H9 (cell line): Measurements from ENCODE around the gene ASTL. TPM values are rescaled to one million over a fixed set of nuclear protein-coding genes. Genes with fewer than 3 reads are reported as not detected.

Experiments
- DNase-seq: peaks from one replicate; pipeline ENCODE4 v3.0.0-alpha.2; 2017
- H2AFZ ChIP-seq: one replicate; pipeline ENCODE4 v1.6.1; 2013; ENCODE audit warnings: mild to moderate bottlenecking, low read length, control low read depth, moderate library complexity
- H2AK5ac ChIP-seq: 2 replicates; pipeline ENCODE4 v1.6.1; 2013; ENCODE audit warnings: low read length, control low read depth, mixed read lengths; ENCODE audit not compliant: insufficient read length
- H2BK120ac ChIP-seq: one replicate; pipeline ENCODE4 v1.6.1; 2013; ENCODE audit warnings: low read depth, mild to moderate bottlenecking, low read length, control low read depth, inconsistent platforms; ENCODE audit not compliant: poor library complexity, severe bottlenecking
- H2BK12ac ChIP-seq: 2 replicates; pipeline ENCODE4 v1.6.1; 2013; ENCODE audit warnings: low read length, control low read depth, mixed read lengths, low read depth; ENCODE audit not compliant: insufficient read length
- H2BK15ac ChIP-seq: 2 replicates; pipeline ENCODE4 v1.6.1; 2013; ENCODE audit warnings: low read depth, low read length, control low read depth
- H2BK20ac ChIP-seq: one replicate; pipeline ENCODE4 v1.6.1; 2013; ENCODE audit warnings: low read depth, mild to moderate bottlenecking, low read length, control low read depth, inconsistent platforms; ENCODE audit not compliant: poor library complexity, severe bottlenecking
- H2BK5ac ChIP-seq: 2 replicates; pipeline ENCODE4 v1.6.1; 2013; ENCODE audit warnings: low read length, control low read depth, mixed read lengths; ENCODE audit not compliant: insufficient read length
- H3K14ac ChIP-seq: 2 replicates; pipeline ENCODE4 v1.6.1; 2013; ENCODE audit warnings: low read length, control low read depth; ENCODE audit not compliant: insufficient read depth
- H3K18ac ChIP-seq: 2 replicates; pipeline ENCODE4 v1.6.1; 2013; ENCODE audit warnings: low read depth, mild to moderate bottlenecking, mixed read lengths, low read length, control low read depth; ENCODE audit not compliant: insufficient read length
- H3K23ac ChIP-seq: 2 replicates; pipeline ENCODE4 v1.6.1; 2013; ENCODE audit warnings: low read length, control low read depth, mixed read lengths, low read depth; ENCODE audit not compliant: insufficient read length
- H3K23me2 ChIP-seq: 2 replicates; pipeline ENCODE4 v1.6.1; 2013; ENCODE audit warnings: low read depth, mild to moderate bottlenecking, mixed read lengths, low read length, control low read depth; ENCODE audit not compliant: insufficient read length, poor library complexity, severe bottlenecking
- H3K27ac ChIP-seq: 2 replicates; pipeline ENCODE4 v1.5.1; 2013; ENCODE audit warnings: low read length, control low read depth, mixed read lengths, low read depth; ENCODE audit not compliant: insufficient read length
- H3K27me3 ChIP-seq: 2 replicates; pipeline ENCODE4 v1.6.1; 2013; ENCODE audit warnings: low read length, control low read depth, inconsistent platforms; ENCODE audit not compliant: insufficient read depth
- H3K4ac ChIP-seq: 2 replicates; pipeline ENCODE4 v1.6.1; 2013; ENCODE audit warnings: low read depth, mild to moderate bottlenecking, control low read depth, inconsistent platforms, low read length, moderate library complexity
- H3K4me1 ChIP-seq: 2 replicates; pipeline ENCODE4 v1.6.1; 2013; ENCODE audit warnings: low read length, control low read depth, inconsistent platforms; ENCODE audit not compliant: insufficient read depth
- H3K4me2 ChIP-seq: 2 replicates; pipeline ENCODE4 v1.6.1; 2013; ENCODE audit warnings: low read length, control low read depth, mixed read lengths; ENCODE audit not compliant: insufficient read length, insufficient read depth
- H3K56ac ChIP-seq: 2 replicates; pipeline ENCODE4 v1.6.1; 2013; ENCODE audit warnings: low read depth, mild to moderate bottlenecking, mixed read lengths, low read length, control low read depth; ENCODE audit not compliant: insufficient read length
- H3K79me1 ChIP-seq: 2 replicates; pipeline ENCODE4 v1.6.1; 2013; ENCODE audit warnings: low read depth, mild to moderate bottlenecking, moderate library complexity, low read length, control low read depth, inconsistent platforms; ENCODE audit not compliant: insufficient read depth, poor library complexity, severe bottlenecking
- H3K79me2 ChIP-seq: 2 replicates; pipeline ENCODE4 v1.6.1; 2013; ENCODE audit warnings: low read length, control low read depth, inconsistent platforms; ENCODE audit not compliant: insufficient read depth
- H3K9ac ChIP-seq: 2 replicates; pipeline ENCODE4 v1.6.1; 2013; ENCODE audit warnings: low read length, control low read depth, mixed read lengths; ENCODE audit not compliant: insufficient read length; ENCODE audit errors: extremely low read depth
- H3K9me3 ChIP-seq: one replicate; pipeline ENCODE4 v1.6.1; 2013; ENCODE audit warnings: low read depth, low read length, inconsistent platforms; ENCODE audit not compliant: control insufficient read depth
- H3T11ph ChIP-seq: one replicate; pipeline ENCODE4 v1.6.1; 2013; ENCODE audit warnings: mild to moderate bottlenecking, low read length, control low read depth, inconsistent platforms
- H4K20me1 ChIP-seq: one replicate; pipeline ENCODE4 v1.6.1; 2013; ENCODE audit not compliant: control insufficient read depth, insufficient read length, insufficient read depth
- H4K5ac ChIP-seq: 2 replicates; pipeline ENCODE4 v1.6.1; 2013; ENCODE audit warnings: low read depth, mild to moderate bottlenecking, mixed read lengths, low read length, control low read depth; ENCODE audit not compliant: insufficient read length
- H4K8ac ChIP-seq: replicated peaks from 2 replicates; pipeline ENCODE4 v1.6.1; 2013; ENCODE audit warnings: low read length, control low read depth, mixed read lengths, low read depth; ENCODE audit not compliant: insufficient read length
- H4K91ac ChIP-seq: 2 replicates; pipeline ENCODE4 v1.6.1; 2013; ENCODE audit warnings: low read depth, mild to moderate bottlenecking, moderate library complexity, mixed read lengths, low read length, control low read depth; ENCODE audit not compliant: insufficient read length
- H3K27ac Mint-ChIP-seq, 3 experiments: 2 replicates in 2 of 3; 3 replicates in 1 of 3; pipeline ENCODE4 v1.8.0; 2020 to 2021; ENCODE audit warnings: mixed read lengths in 3 of 3, mild to moderate bottlenecking in 1 of 3, moderate library complexity in 1 of 3
- H3K27me3 Mint-ChIP-seq: 2 replicates; pipeline ENCODE4 v1.8.0; 2021; ENCODE audit warnings: low read depth, mild to moderate bottlenecking, moderate library complexity, mixed read lengths
- H3K36me3 Mint-ChIP-seq, 3 experiments: 2 replicates in 2 of 3; 3 replicates in 1 of 3; pipeline ENCODE4 v1.8.0; 2020 to 2021; ENCODE audit warnings: low read depth in 3 of 3, mixed read lengths in 3 of 3; ENCODE audit not compliant: insufficient read depth in 1 of 3
- H3K4me1 Mint-ChIP-seq, 2 experiments: 2 replicates each; pipeline ENCODE4 v1.8.0; 2020; ENCODE audit warnings: mixed read lengths in 2 of 2
- H3K4me3 Mint-ChIP-seq, 2 experiments: 2 replicates in 1 of 2; 3 replicates in 1 of 2; pipeline ENCODE4 v1.8.0; 2020 to 2021; ENCODE audit warnings: mild to moderate bottlenecking in 2 of 2, mixed read lengths in 2 of 2, moderate library complexity in 1 of 2
- H3K9me3 Mint-ChIP-seq, 2 experiments: 2 replicates in 1 of 2; 3 replicates in 1 of 2; pipeline ENCODE4 v1.8.0; 2020; ENCODE audit warnings: mild to moderate bottlenecking in 2 of 2, mixed read lengths in 2 of 2, moderate library complexity in 1 of 2
- WGBS: extraction: QIAGEN DNeasy Blood & Tissue Kit; methylation state at CpG from one replicate; pipeline ENCODE4 v1.1.7; 2013; ENCODE audit warnings: missing lambda C conversion rate, low lambda C conversion rate, mixed read lengths; ENCODE audit not compliant: insufficient read length; ENCODE audit errors: extremely low coverage; 5-methylcytosine and 5-hydroxymethylcytosine counted together
- total RNA-seq: library from RNA; stranded (reverse); gene quantifications from 2 replicates; pipeline ENCODE4 v1.2.1, GENCODE V29; 2021
- TF ChIP-seq, protein P1 (sequence below): fragments of 200-600 bp; sonication (generic); conservative IDR thresholded peaks from 3 replicates; pipeline ENCODE4 v1.8.0; 2021; ENCODE audit warnings: antibody characterized with exemption, mild to moderate bottlenecking

ASTL gene
- total RNA-seq, 1 experiment from 2014 or later: 0.81 TPM

DNA sequence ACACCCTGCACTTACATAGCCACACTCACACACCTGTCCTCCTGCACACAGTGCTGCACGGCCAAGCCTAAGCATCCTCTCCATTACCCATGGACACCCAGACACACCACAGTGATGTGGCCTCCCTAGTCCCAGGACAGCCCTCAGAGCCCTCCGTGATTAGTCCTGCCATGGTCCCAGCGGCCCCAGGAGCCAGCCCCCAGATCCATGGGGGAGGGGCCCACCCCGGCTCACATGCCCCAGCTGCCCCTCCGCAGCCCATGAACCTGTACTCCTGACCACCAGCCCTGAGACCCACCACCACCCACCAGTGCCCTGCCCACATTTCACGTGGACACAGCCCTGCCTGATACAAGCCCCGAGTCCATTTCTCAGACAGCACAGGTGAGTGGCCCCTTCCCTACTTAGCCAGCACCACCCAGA is 15.0 kb upstream of the ASTL start:
- H2BK120ac ChIP-seq: no peak overlapping the region
- H3K18ac ChIP-seq: peak overlapping the region; percentile 38
- H3K4me1 ChIP-seq: no peaks in the 10 kb centered on the region; the same call in 1 of the 2 replicates
- no peak overlapping the region for H4K91ac ChIP-seq
- H3K23ac ChIP-seq: no peak overlapping the region
- TF ChIP-seq, protein P1, sequence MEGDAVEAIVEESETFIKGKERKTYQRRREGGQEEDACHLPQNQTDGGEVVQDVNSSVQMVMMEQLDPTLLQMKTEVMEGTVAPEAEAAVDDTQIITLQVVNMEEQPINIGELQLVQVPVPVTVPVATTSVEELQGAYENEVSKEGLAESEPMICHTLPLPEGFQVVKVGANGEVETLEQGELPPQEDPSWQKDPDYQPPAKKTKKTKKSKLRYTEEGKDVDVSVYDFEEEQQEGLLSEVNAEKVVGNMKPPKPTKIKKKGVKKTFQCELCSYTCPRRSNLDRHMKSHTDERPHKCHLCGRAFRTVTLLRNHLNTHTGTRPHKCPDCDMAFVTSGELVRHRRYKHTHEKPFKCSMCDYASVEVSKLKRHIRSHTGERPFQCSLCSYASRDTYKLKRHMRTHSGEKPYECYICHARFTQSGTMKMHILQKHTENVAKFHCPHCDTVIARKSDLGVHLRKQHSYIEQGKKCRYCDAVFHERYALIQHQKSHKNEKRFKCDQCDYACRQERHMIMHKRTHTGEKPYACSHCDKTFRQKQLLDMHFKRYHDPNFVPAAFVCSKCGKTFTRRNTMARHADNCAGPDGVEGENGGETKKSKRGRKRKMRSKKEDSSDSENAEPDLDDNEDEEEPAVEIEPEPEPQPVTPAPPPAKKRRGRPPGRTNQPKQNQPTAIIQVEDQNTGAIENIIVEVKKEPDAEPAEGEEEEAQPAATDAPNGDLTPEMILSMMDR: no peak
- H3K27ac Mint-ChIP-seq: peak overlapping the region in 1 of 3 experiments; percentile 64; a peak in 2 of 7 replicates
- H2BK15ac ChIP-seq: no peak overlapping the region
- H3K9me3 Mint-ChIP-seq: 0 out of 5 replicates have a peak, but pooled peaks cover 0 to 3% of the 10 kb centered on the region in 2 experiments
- no peak overlapping the region for H3K4ac ChIP-seq
- no CpG with 5 or more reads among the region's 7 CpGs for WGBS
- H3K4me2 ChIP-seq: no peak overlapping the region
- H3K27me3 Mint-ChIP-seq: peaks cover under 1% of the 10 kb centered on the region
- H3K56ac ChIP-seq: no peak overlapping the region
- H3K4me1 Mint-ChIP-seq: peaks cover 24 to 43% of the 10 kb centered on the region in 2 experiments
- no peaks in the 10 kb centered on the region for H4K20me1 ChIP-seq
- no peak overlapping the region for H2BK5ac ChIP-seq
- no peak overlapping the region for H3K9ac ChIP-seq
- peak overlapping the region in 1 of 2 experiments; percentile 54; a peak in 1 of 5 replicates for H3K4me3 Mint-ChIP-seq
- H4K5ac ChIP-seq: no peak overlapping the region
- no peak overlapping the region for H3K14ac ChIP-seq
- no peak overlapping the region for H3T11ph ChIP-seq
- H3K27me3 ChIP-seq: no peaks in the 10 kb centered on the region
- H2AFZ ChIP-seq: no peak overlapping the region
- no peak overlapping the region for H3K27ac ChIP-seq
- H3K23me2 ChIP-seq: no peaks in the 10 kb centered on the region
- no peak overlapping the region for H2BK12ac ChIP-seq
- H3K79me2 ChIP-seq: no peaks in the 10 kb centered on the region
- peaks cover 0 to 4% (median 0%) of the 10 kb centered on the region in 3 experiments; a peak in 2 of 7 replicates for H3K36me3 Mint-ChIP-seq
- no peak overlapping the region for H2BK20ac ChIP-seq
- H3K79me1 ChIP-seq: no peaks in the 10 kb centered on the region
- no peak overlapping the region for H2AK5ac ChIP-seq
- no peaks in the 10 kb centered on the region for H3K9me3 ChIP-seq
- peak; percentile 22 for DNase-seq
- H4K8ac ChIP-seq: no peak overlapping the region
